Astrocyte (in vitro differentiated cells and primary cell): ENCODE data around the gene OR2F1. TPM values are rescaled to one million over a fixed set of nuclear protein-coding genes. Genes with fewer than 3 reads are reported as not detected.
A peak's percentile ranks its signal among the peaks of the same experiment; 100 is the strongest.

Experiments
- DNase-seq: peaks from one replicate; pipeline ENCODE4 v3.0.0-alpha.2; 2010; ENCODE audit warnings: low read depth
- FAIRE-seq: peaks from 2 replicates; lab custom pipeline; 2011; peaks lifted over from hg19 to GRCh38; lab: Jason Lieb, UNC
- H2AFZ ChIP-seq: 2 replicates; pipeline ENCODE4 v1.6.0; 2012; ENCODE audit warnings: low read depth, low read length, inconsistent platforms
- H3K27ac ChIP-seq: 2 replicates; pipeline ENCODE4 v1.5.1; 2011; ENCODE audit warnings: low read depth, low read length, inconsistent platforms
- H3K27me3 ChIP-seq: 2 replicates; pipeline ENCODE4 v1.6.0; 2011; ENCODE audit warnings: low read length, inconsistent platforms; ENCODE audit not compliant: insufficient read depth
- H3K36me3 ChIP-seq: 2 replicates; pipeline ENCODE4 v1.5.1; 2011; ENCODE audit warnings: low read length, inconsistent platforms; ENCODE audit not compliant: insufficient read depth
- H3K4me1 ChIP-seq: 2 replicates; pipeline ENCODE4 v1.5.1; 2011; ENCODE audit warnings: low read length, inconsistent platforms; ENCODE audit not compliant: insufficient read depth
- H3K4me2 ChIP-seq: 2 replicates; pipeline ENCODE4 v1.6.0; 2012; ENCODE audit warnings: low read length, inconsistent platforms
- H3K4me3 ChIP-seq: 2 replicates; pipeline ENCODE4 v1.5.1; 2011; ENCODE audit warnings: low read depth, mild to moderate bottlenecking, low read length, inconsistent platforms; ENCODE audit not compliant: insufficient read depth
- H3K79me2 ChIP-seq: 2 replicates; pipeline ENCODE4 v1.6.0; 2012; ENCODE audit warnings: mild to moderate bottlenecking, low read length, inconsistent platforms; ENCODE audit not compliant: insufficient read depth
- H3K9ac ChIP-seq: 2 replicates; pipeline ENCODE4 v1.6.0; 2012; ENCODE audit warnings: mild to moderate bottlenecking, low read length, inconsistent platforms
- H3K9me3 ChIP-seq: 2 replicates; pipeline ENCODE4 v1.5.1; 2012; ENCODE audit warnings: low read depth, mild to moderate bottlenecking, low read length, inconsistent platforms; ENCODE audit not compliant: insufficient read depth
- H4K20me1 ChIP-seq: 2 replicates; pipeline ENCODE4 v1.6.0; 2012; ENCODE audit warnings: low read length, inconsistent platforms; ENCODE audit not compliant: insufficient read depth
- H3K27ac Mint-ChIP-seq: one replicate; pipeline ENCODE4 v1.8.0; 2021; ENCODE audit warnings: mild to moderate bottlenecking, mixed read lengths; ENCODE audit not compliant: unreplicated experiment
- H3K27me3 Mint-ChIP-seq: one replicate; pipeline ENCODE4 v1.8.0; 2021; ENCODE audit warnings: low read depth, mixed read lengths; ENCODE audit not compliant: unreplicated experiment
- H3K36me3 Mint-ChIP-seq: one replicate; pipeline ENCODE4 v1.8.0; 2021; ENCODE audit warnings: low read depth, mixed read lengths; ENCODE audit not compliant: unreplicated experiment
- H3K4me1 Mint-ChIP-seq: one replicate; pipeline ENCODE4 v1.8.0; 2021; ENCODE audit warnings: low read depth, mixed read lengths; ENCODE audit not compliant: unreplicated experiment
- H3K4me3 Mint-ChIP-seq: one replicate; pipeline ENCODE4 v1.8.0; 2021; ENCODE audit warnings: mild to moderate bottlenecking, moderate library complexity, mixed read lengths; ENCODE audit not compliant: unreplicated experiment
- H3K9me3 Mint-ChIP-seq: one replicate; pipeline ENCODE4 v1.8.0; 2021; ENCODE audit warnings: mild to moderate bottlenecking, mixed read lengths; ENCODE audit not compliant: unreplicated experiment
- EZH2 ChIP-seq: IDR thresholded peaks from 2 replicates; pipeline ENCODE4 v1.6.1; 2012; ENCODE audit warnings: mild to moderate bottlenecking, low read length, inconsistent platforms; ENCODE audit not compliant: insufficient read depth
- total RNA-seq: library from RNA; stranded (reverse); gene quantifications from 2 replicates; pipeline ENCODE4 v1.2.1, GENCODE V29; 2021
- TF ChIP-seq, protein P1 (sequence below): IDR thresholded peaks from 2 replicates; pipeline ENCODE4 v1.5.1; 2011; ENCODE audit warnings: low read depth, mild to moderate bottlenecking, inconsistent platforms, low read length, moderate library complexity; ENCODE audit not compliant: insufficient read depth

Gene OR2F1
- total RNA-seq, 1 donor from 2014 or later, result not detected

DNA sequence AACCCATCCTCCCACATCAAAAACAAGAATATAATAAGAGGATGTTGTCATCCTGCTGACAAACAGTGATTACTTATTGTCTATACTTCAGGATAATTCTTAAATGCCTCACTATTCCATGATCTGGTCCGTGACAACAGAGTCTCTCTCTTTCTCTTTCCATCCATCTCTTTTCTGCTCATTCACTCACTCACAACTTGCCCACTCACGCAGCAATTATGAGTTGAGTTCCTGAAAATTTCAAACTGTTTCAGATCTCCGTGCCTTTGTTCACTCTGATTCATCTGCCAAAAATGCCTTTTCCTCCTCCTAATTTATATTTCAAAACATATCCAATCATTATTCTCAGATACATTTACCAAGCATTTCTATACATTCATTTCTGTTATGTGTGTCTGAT, 46.9 kb downstream of the OR2F1 start:
- no peak overlapping the region for H2AFZ ChIP-seq
- no peak overlapping the region for H3K27ac ChIP-seq
- H3K9ac ChIP-seq, result no peak overlapping the region
- no peaks in the 10 kb centered on the region for H3K4me1 ChIP-seq
- H3K9me3 ChIP-seq, result no peaks in the 10 kb centered on the region
- peak overlapping the region; percentile 10 for H3K4me2 ChIP-seq
- no peak overlapping the region for H3K4me3 ChIP-seq
- no peak for DNase-seq
- TF ChIP-seq EZH2, result no peak
- TF ChIP-seq, protein P1, sequence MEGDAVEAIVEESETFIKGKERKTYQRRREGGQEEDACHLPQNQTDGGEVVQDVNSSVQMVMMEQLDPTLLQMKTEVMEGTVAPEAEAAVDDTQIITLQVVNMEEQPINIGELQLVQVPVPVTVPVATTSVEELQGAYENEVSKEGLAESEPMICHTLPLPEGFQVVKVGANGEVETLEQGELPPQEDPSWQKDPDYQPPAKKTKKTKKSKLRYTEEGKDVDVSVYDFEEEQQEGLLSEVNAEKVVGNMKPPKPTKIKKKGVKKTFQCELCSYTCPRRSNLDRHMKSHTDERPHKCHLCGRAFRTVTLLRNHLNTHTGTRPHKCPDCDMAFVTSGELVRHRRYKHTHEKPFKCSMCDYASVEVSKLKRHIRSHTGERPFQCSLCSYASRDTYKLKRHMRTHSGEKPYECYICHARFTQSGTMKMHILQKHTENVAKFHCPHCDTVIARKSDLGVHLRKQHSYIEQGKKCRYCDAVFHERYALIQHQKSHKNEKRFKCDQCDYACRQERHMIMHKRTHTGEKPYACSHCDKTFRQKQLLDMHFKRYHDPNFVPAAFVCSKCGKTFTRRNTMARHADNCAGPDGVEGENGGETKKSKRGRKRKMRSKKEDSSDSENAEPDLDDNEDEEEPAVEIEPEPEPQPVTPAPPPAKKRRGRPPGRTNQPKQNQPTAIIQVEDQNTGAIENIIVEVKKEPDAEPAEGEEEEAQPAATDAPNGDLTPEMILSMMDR, result no peak
- Mint-ChIP-seq H3K27me3 (no peaks in the 10 kb centered on the region), H3K36me3 (no peaks in the 10 kb centered on the region), H3K9me3 (no peaks in the 10 kb centered on the region), H3K4me1 (no peaks in the 10 kb centered on the region), H3K27ac (no peak overlapping the region), H3K4me3 (no peak overlapping the region)
- no peaks in the 10 kb centered on the region for H3K79me2 ChIP-seq
- H3K27me3 ChIP-seq, result no peaks in the 10 kb centered on the region
- no peaks in the 10 kb centered on the region for H3K36me3 ChIP-seq
- no peaks in the 10 kb centered on the region for H4K20me1 ChIP-seq
- no peak for FAIRE-seq

DNA sequence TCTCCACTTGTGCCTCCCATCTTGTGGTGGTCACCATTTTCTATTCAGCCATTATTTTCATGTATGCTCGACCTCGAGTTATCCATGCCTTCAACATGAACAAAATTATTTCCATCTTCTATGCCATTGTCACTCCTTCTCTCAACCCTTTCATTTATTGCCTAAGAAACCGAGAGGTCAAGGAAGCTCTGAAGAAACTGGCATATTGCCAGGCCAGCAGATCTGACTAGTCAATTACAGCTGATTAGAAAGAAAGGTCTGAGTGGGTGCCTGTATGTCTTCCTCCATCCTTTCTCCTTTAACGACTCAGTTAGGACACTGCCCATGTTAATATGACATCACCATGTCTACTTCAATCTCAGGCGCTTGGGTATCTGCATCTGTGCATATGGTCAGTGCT, 50.1 kb downstream of the OR2F1 start:
- H3K36me3 ChIP-seq, result no peaks in the 10 kb centered on the region
- no peaks in the 10 kb centered on the region for H3K79me2 ChIP-seq
- TF ChIP-seq, protein P1, result no peak
- H3K27ac ChIP-seq, result no peak overlapping the region
- Mint-ChIP-seq H3K27ac (no peak overlapping the region), H3K4me3 (no peak overlapping the region), H3K36me3 (no peaks in the 10 kb centered on the region), H3K27me3 (no peaks in the 10 kb centered on the region), H3K9me3 (peaks cover 8% of the 10 kb centered on the region), H3K4me1 (no peaks in the 10 kb centered on the region)
- H3K27me3 ChIP-seq, result no peaks in the 10 kb centered on the region
- H2AFZ ChIP-seq, result no peak overlapping the region
- DNase-seq (no peak), FAIRE-seq (no peak)
- peaks cover 4% of the 10 kb centered on the region for H3K9me3 ChIP-seq
- no peak overlapping the region for H3K9ac ChIP-seq
- no peak overlapping the region for H3K4me3 ChIP-seq
- H3K4me2 ChIP-seq, result no peak overlapping the region
- H4K20me1 ChIP-seq, result no peaks in the 10 kb centered on the region
- H3K4me1 ChIP-seq, result no peaks in the 10 kb centered on the region

DNA sequence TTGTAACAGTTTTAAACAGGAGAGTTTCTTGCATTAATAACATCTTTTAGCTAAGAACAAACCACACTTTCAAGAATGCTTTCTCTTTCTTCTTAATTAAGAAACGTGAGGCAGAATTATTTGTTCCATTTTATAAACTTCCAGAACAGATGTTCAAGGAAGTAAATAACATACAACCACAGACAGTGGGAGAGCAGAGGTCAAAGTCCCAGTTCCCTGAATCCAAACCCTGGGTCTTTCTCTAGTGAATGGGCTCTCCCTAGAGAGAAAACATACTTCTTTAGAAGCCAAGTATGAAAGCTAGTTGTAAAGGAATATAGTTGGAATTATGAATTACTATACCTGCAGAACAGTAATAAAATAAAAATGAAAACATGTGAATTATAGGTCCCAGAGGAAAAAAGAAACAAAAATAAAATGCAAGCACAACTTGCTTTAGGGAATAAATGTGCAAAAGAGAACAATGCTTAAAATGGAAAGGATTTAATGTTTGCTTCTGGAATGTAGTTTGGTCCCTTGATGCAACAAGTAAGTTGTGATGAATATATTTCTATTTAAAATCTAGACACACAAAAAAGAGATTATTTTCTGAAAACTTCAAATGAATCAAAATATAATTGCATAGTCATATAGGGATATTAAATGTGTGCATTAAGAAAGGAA, 51.5 kb downstream of the OR2F1 start:
- no peak for TF ChIP-seq EZH2
- TF ChIP-seq, protein P1, result no peak
- H3K79me2 ChIP-seq, result no peaks in the 10 kb centered on the region
- H4K20me1 ChIP-seq, result no peaks in the 10 kb centered on the region
- no peaks in the 10 kb centered on the region for H3K27me3 ChIP-seq
- H3K27me3 Mint-ChIP-seq, result no peaks in the 10 kb centered on the region
- no peaks in the 10 kb centered on the region for H3K4me1 ChIP-seq
- H3K4me1 Mint-ChIP-seq, result no peaks in the 10 kb centered on the region
- no peak overlapping the region for H2AFZ ChIP-seq
- H3K27ac ChIP-seq, result no peak overlapping the region
- peaks cover 11% of the 10 kb centered on the region for H3K9me3 Mint-ChIP-seq
- H3K36me3 ChIP-seq, result no peaks in the 10 kb centered on the region
- no peak overlapping the region for H3K9ac ChIP-seq
- DNase-seq, result no peak
- H3K4me2 ChIP-seq, result no peak overlapping the region
- H3K9me3 ChIP-seq, result peaks cover 8% of the 10 kb centered on the region
- H3K4me3 ChIP-seq, result no peak overlapping the region
- no peaks in the 10 kb centered on the region for H3K36me3 Mint-ChIP-seq
- no peak overlapping the region for H3K4me3 Mint-ChIP-seq
- H3K27ac Mint-ChIP-seq, result no peak overlapping the region
- FAIRE-seq, result no peak
